H9 (cell line): ENCODE data around the gene ZNHIT6. TPM values are rescaled to one million over a fixed set of nuclear protein-coding genes. Genes with fewer than 3 reads are reported as not detected.

Experiments
- DNase-seq: peaks from one replicate; pipeline ENCODE4 v3.0.0-alpha.2; 2017
- H2AFZ ChIP-seq: one replicate; pipeline ENCODE4 v1.6.1; 2013; ENCODE audit warnings: mild to moderate bottlenecking, low read length, control low read depth, moderate library complexity
- H2AK5ac ChIP-seq: 2 replicates; pipeline ENCODE4 v1.6.1; 2013; ENCODE audit warnings: low read length, control low read depth, mixed read lengths; ENCODE audit not compliant: insufficient read length
- H2BK120ac ChIP-seq: one replicate; pipeline ENCODE4 v1.6.1; 2013; ENCODE audit warnings: low read depth, mild to moderate bottlenecking, low read length, control low read depth, inconsistent platforms; ENCODE audit not compliant: poor library complexity, severe bottlenecking
- H2BK12ac ChIP-seq: 2 replicates; pipeline ENCODE4 v1.6.1; 2013; ENCODE audit warnings: low read length, control low read depth, mixed read lengths, low read depth; ENCODE audit not compliant: insufficient read length
- H2BK15ac ChIP-seq: 2 replicates; pipeline ENCODE4 v1.6.1; 2013; ENCODE audit warnings: low read depth, low read length, control low read depth
- H2BK20ac ChIP-seq: one replicate; pipeline ENCODE4 v1.6.1; 2013; ENCODE audit warnings: low read depth, mild to moderate bottlenecking, low read length, control low read depth, inconsistent platforms; ENCODE audit not compliant: poor library complexity, severe bottlenecking
- H2BK5ac ChIP-seq: 2 replicates; pipeline ENCODE4 v1.6.1; 2013; ENCODE audit warnings: low read length, control low read depth, mixed read lengths; ENCODE audit not compliant: insufficient read length
- H3K14ac ChIP-seq: 2 replicates; pipeline ENCODE4 v1.6.1; 2013; ENCODE audit warnings: low read length, control low read depth; ENCODE audit not compliant: insufficient read depth
- H3K18ac ChIP-seq: 2 replicates; pipeline ENCODE4 v1.6.1; 2013; ENCODE audit warnings: low read depth, mild to moderate bottlenecking, mixed read lengths, low read length, control low read depth; ENCODE audit not compliant: insufficient read length
- H3K23ac ChIP-seq: 2 replicates; pipeline ENCODE4 v1.6.1; 2013; ENCODE audit warnings: low read length, control low read depth, mixed read lengths, low read depth; ENCODE audit not compliant: insufficient read length
- H3K23me2 ChIP-seq: 2 replicates; pipeline ENCODE4 v1.6.1; 2013; ENCODE audit warnings: low read depth, mild to moderate bottlenecking, mixed read lengths, low read length, control low read depth; ENCODE audit not compliant: insufficient read length, poor library complexity, severe bottlenecking
- H3K27ac ChIP-seq: 2 replicates; pipeline ENCODE4 v1.5.1; 2013; ENCODE audit warnings: low read length, control low read depth, mixed read lengths, low read depth; ENCODE audit not compliant: insufficient read length
- H3K27me3 ChIP-seq: 2 replicates; pipeline ENCODE4 v1.6.1; 2013; ENCODE audit warnings: low read length, control low read depth, inconsistent platforms; ENCODE audit not compliant: insufficient read depth
- H3K4ac ChIP-seq: 2 replicates; pipeline ENCODE4 v1.6.1; 2013; ENCODE audit warnings: low read depth, mild to moderate bottlenecking, control low read depth, inconsistent platforms, low read length, moderate library complexity
- H3K4me1 ChIP-seq: 2 replicates; pipeline ENCODE4 v1.6.1; 2013; ENCODE audit warnings: low read length, control low read depth, inconsistent platforms; ENCODE audit not compliant: insufficient read depth
- H3K4me2 ChIP-seq: 2 replicates; pipeline ENCODE4 v1.6.1; 2013; ENCODE audit warnings: low read length, control low read depth, mixed read lengths; ENCODE audit not compliant: insufficient read length, insufficient read depth
- H3K56ac ChIP-seq: 2 replicates; pipeline ENCODE4 v1.6.1; 2013; ENCODE audit warnings: low read depth, mild to moderate bottlenecking, mixed read lengths, low read length, control low read depth; ENCODE audit not compliant: insufficient read length
- H3K79me1 ChIP-seq: 2 replicates; pipeline ENCODE4 v1.6.1; 2013; ENCODE audit warnings: low read depth, mild to moderate bottlenecking, moderate library complexity, low read length, control low read depth, inconsistent platforms; ENCODE audit not compliant: insufficient read depth, poor library complexity, severe bottlenecking
- H3K79me2 ChIP-seq: 2 replicates; pipeline ENCODE4 v1.6.1; 2013; ENCODE audit warnings: low read length, control low read depth, inconsistent platforms; ENCODE audit not compliant: insufficient read depth
- H3K9ac ChIP-seq: 2 replicates; pipeline ENCODE4 v1.6.1; 2013; ENCODE audit warnings: low read length, control low read depth, mixed read lengths; ENCODE audit not compliant: insufficient read length; ENCODE audit errors: extremely low read depth
- H3K9me3 ChIP-seq: one replicate; pipeline ENCODE4 v1.6.1; 2013; ENCODE audit warnings: low read depth, low read length, inconsistent platforms; ENCODE audit not compliant: control insufficient read depth
- H3T11ph ChIP-seq: one replicate; pipeline ENCODE4 v1.6.1; 2013; ENCODE audit warnings: mild to moderate bottlenecking, low read length, control low read depth, inconsistent platforms
- H4K20me1 ChIP-seq: one replicate; pipeline ENCODE4 v1.6.1; 2013; ENCODE audit not compliant: control insufficient read depth, insufficient read length, insufficient read depth
- H4K5ac ChIP-seq: 2 replicates; pipeline ENCODE4 v1.6.1; 2013; ENCODE audit warnings: low read depth, mild to moderate bottlenecking, mixed read lengths, low read length, control low read depth; ENCODE audit not compliant: insufficient read length
- H4K8ac ChIP-seq: replicated peaks from 2 replicates; pipeline ENCODE4 v1.6.1; 2013; ENCODE audit warnings: low read length, control low read depth, mixed read lengths, low read depth; ENCODE audit not compliant: insufficient read length
- H4K91ac ChIP-seq: 2 replicates; pipeline ENCODE4 v1.6.1; 2013; ENCODE audit warnings: low read depth, mild to moderate bottlenecking, moderate library complexity, mixed read lengths, low read length, control low read depth; ENCODE audit not compliant: insufficient read length
- H3K27ac Mint-ChIP-seq, 3 experiments: 2 replicates in 2 of 3; 3 replicates in 1 of 3; pipeline ENCODE4 v1.8.0; 2020 to 2021; ENCODE audit warnings: mixed read lengths in 3 of 3, mild to moderate bottlenecking in 1 of 3, moderate library complexity in 1 of 3
- H3K27me3 Mint-ChIP-seq: 2 replicates; pipeline ENCODE4 v1.8.0; 2021; ENCODE audit warnings: low read depth, mild to moderate bottlenecking, moderate library complexity, mixed read lengths
- H3K36me3 Mint-ChIP-seq, 3 experiments: 2 replicates in 2 of 3; 3 replicates in 1 of 3; pipeline ENCODE4 v1.8.0; 2020 to 2021; ENCODE audit warnings: low read depth in 3 of 3, mixed read lengths in 3 of 3; ENCODE audit not compliant: insufficient read depth in 1 of 3
- H3K4me1 Mint-ChIP-seq, 2 experiments: 2 replicates each; pipeline ENCODE4 v1.8.0; 2020; ENCODE audit warnings: mixed read lengths in 2 of 2
- H3K4me3 Mint-ChIP-seq, 2 experiments: 2 replicates in 1 of 2; 3 replicates in 1 of 2; pipeline ENCODE4 v1.8.0; 2020 to 2021; ENCODE audit warnings: mild to moderate bottlenecking in 2 of 2, mixed read lengths in 2 of 2, moderate library complexity in 1 of 2
- H3K9me3 Mint-ChIP-seq, 2 experiments: 2 replicates in 1 of 2; 3 replicates in 1 of 2; pipeline ENCODE4 v1.8.0; 2020; ENCODE audit warnings: mild to moderate bottlenecking in 2 of 2, mixed read lengths in 2 of 2, moderate library complexity in 1 of 2
- WGBS: extraction: QIAGEN DNeasy Blood & Tissue Kit; methylation state at CpG from one replicate; pipeline ENCODE4 v1.1.7; 2013; ENCODE audit warnings: missing lambda C conversion rate, low lambda C conversion rate, mixed read lengths; ENCODE audit not compliant: insufficient read length; ENCODE audit errors: extremely low coverage; 5-methylcytosine and 5-hydroxymethylcytosine counted together
- total RNA-seq: library from RNA; stranded (reverse); gene quantifications from 2 replicates; pipeline ENCODE4 v1.2.1, GENCODE V29; 2021
- TF ChIP-seq, protein P1 (sequence below): fragments of 200-600 bp; sonication (generic); conservative IDR thresholded peaks from 3 replicates; pipeline ENCODE4 v1.8.0; 2021; ENCODE audit warnings: antibody characterized with exemption, mild to moderate bottlenecking

ZNHIT6 gene
- total RNA-seq, 1 experiment from 2014 or later: 21.5 TPM

DNA sequence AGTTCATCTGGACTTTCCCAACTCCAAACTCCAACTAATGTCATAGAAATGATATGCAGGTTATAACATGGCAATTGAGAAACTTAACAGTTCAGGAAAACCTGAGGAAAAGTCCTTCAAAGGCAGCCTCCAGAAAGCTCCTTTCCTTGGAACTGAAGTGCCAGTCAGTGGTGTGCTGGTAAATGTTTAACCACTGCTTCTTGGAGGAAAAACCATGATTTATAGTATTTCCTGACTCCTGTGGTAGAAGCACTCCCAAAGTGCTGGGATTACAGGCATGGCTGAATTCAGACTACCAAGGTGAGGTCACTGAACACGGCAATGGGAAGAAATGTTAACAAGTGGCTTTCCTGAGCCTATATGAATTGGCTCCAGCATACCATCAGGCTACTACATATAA lies 26.7 kb upstream of the ZNHIT6 start:
- no peaks in the 10 kb centered on the region for H3K79me2 ChIP-seq
- no peak overlapping the region for H2BK5ac ChIP-seq
- Mint-ChIP-seq H3K27me3 (no peaks in the 10 kb centered on the region), H3K4me1 (no peaks in the 10 kb centered on the region), H3K9me3 (no peaks in the 10 kb centered on the region), H3K4me3 (no peak overlapping the region), H3K36me3 (no peaks in the 10 kb centered on the region), H3K27ac (no peak overlapping the region)
- no peak overlapping the region for H3K18ac ChIP-seq
- H2BK120ac ChIP-seq: no peak overlapping the region
- H2AFZ ChIP-seq: no peak overlapping the region
- no peak overlapping the region for H3K9ac ChIP-seq
- no peak overlapping the region for H2BK20ac ChIP-seq
- no peaks in the 10 kb centered on the region for H3K4me1 ChIP-seq
- no CpG with 5 or more reads among the region's 1 CpG for WGBS
- H4K8ac ChIP-seq: no peak overlapping the region
- no peak overlapping the region for H2BK12ac ChIP-seq
- TF ChIP-seq, protein P1, sequence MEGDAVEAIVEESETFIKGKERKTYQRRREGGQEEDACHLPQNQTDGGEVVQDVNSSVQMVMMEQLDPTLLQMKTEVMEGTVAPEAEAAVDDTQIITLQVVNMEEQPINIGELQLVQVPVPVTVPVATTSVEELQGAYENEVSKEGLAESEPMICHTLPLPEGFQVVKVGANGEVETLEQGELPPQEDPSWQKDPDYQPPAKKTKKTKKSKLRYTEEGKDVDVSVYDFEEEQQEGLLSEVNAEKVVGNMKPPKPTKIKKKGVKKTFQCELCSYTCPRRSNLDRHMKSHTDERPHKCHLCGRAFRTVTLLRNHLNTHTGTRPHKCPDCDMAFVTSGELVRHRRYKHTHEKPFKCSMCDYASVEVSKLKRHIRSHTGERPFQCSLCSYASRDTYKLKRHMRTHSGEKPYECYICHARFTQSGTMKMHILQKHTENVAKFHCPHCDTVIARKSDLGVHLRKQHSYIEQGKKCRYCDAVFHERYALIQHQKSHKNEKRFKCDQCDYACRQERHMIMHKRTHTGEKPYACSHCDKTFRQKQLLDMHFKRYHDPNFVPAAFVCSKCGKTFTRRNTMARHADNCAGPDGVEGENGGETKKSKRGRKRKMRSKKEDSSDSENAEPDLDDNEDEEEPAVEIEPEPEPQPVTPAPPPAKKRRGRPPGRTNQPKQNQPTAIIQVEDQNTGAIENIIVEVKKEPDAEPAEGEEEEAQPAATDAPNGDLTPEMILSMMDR: no peak
- H3K27me3 ChIP-seq: no peaks in the 10 kb centered on the region
- no peak overlapping the region for H3K23ac ChIP-seq
- H3K14ac ChIP-seq: no peak overlapping the region
- no peaks in the 10 kb centered on the region for H4K20me1 ChIP-seq
- DNase-seq: no peak
- H3K4ac ChIP-seq: no peak overlapping the region
- H3K56ac ChIP-seq: no peak overlapping the region
- H3K79me1 ChIP-seq: no peaks in the 10 kb centered on the region
- no peak overlapping the region for H3K4me2 ChIP-seq
- no peak overlapping the region for H4K5ac ChIP-seq
- no peak overlapping the region for H3K27ac ChIP-seq
- no peak overlapping the region for H3T11ph ChIP-seq
- no peaks in the 10 kb centered on the region for H3K9me3 ChIP-seq
- H2AK5ac ChIP-seq: no peak overlapping the region
- H4K91ac ChIP-seq: no peak overlapping the region
- no peaks in the 10 kb centered on the region for H3K23me2 ChIP-seq
- no peak overlapping the region for H2BK15ac ChIP-seq
